Astrocyte of the spinal cord (primary cell): Measurements from ENCODE around the gene CCDC12.
A peak's percentile ranks its signal among the peaks of the same experiment; 100 is the strongest.

Experiments
- DNase-seq: peaks from one replicate; pipeline ENCODE4 v3.0.0; 2011; ENCODE audit warnings: low read depth, low spot score
- H3K4me3 ChIP-seq: 2 replicates; pipeline ENCODE4 v1.5.1; 2011; ENCODE audit warnings: low read depth, mild to moderate bottlenecking, low read length, moderate library complexity
- in situ Hi-C: cut with HindIII; loops from 2 replicates; pipeline ENCODE4 v1.10.0; 2017; ENCODE audit warnings: low sequenced_read_pairs
- TF ChIP-seq, protein P1 (sequence below): IDR thresholded peaks from 2 replicates; pipeline ENCODE4 v1.5.1; 2012; ENCODE audit warnings: low read depth, mild to moderate bottlenecking, low read length, inconsistent platforms

Gene CCDC12

GRCh38 chr3:46903341-46904302, 72.9 kb downstream of the CCDC12 start:
- in situ Hi-C loops: no loop called here
- TF ChIP-seq, protein P1, sequence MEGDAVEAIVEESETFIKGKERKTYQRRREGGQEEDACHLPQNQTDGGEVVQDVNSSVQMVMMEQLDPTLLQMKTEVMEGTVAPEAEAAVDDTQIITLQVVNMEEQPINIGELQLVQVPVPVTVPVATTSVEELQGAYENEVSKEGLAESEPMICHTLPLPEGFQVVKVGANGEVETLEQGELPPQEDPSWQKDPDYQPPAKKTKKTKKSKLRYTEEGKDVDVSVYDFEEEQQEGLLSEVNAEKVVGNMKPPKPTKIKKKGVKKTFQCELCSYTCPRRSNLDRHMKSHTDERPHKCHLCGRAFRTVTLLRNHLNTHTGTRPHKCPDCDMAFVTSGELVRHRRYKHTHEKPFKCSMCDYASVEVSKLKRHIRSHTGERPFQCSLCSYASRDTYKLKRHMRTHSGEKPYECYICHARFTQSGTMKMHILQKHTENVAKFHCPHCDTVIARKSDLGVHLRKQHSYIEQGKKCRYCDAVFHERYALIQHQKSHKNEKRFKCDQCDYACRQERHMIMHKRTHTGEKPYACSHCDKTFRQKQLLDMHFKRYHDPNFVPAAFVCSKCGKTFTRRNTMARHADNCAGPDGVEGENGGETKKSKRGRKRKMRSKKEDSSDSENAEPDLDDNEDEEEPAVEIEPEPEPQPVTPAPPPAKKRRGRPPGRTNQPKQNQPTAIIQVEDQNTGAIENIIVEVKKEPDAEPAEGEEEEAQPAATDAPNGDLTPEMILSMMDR: no peak
- no peak overlapping the region for H3K4me3 ChIP-seq
- DNase-seq: peak; percentile 43

- DNase-seq: no peak
- TF ChIP-seq, protein P1: no peak
- in situ Hi-C loops: no loop called here
- H3K4me3 ChIP-seq: no peak overlapping the region
Measured at GRCh38 chr3:46902188-46902631, 74.3 kb downstream of the CCDC12 start.

DNA sequence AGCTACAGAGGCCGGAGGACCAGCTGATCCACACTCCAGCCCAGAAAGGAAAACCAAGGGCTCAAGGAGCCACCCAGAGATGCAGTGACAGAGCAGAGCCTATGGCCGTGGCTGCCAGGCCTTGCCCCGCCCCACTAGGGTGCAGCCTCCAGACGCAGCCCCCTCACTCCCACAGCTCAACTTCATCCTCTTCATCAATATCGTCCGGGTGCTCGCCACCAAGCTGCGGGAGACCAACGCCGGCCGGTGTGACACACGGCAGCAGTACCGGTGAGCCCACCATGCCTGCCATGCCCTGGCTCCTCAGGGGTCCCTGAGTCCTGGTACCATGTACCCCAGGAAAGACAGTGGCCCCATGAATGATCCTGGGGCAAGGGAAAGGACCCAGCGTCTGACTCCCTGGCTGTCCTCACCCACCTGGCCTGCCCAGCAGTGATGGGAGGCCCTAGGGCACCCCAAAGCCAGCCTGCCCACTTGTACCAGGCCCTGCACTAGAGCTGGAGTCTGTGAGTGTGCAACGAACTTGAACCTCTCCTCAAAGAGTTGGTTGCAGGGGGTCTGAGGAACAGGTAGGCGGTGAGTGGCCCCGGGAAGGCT, 74.9 kb downstream of the CCDC12 start:
- in situ Hi-C loops: no loop called here
- no peak overlapping the region for H3K4me3 ChIP-seq
- no peak for DNase-seq
- TF ChIP-seq, protein P1: no peak

DNA sequence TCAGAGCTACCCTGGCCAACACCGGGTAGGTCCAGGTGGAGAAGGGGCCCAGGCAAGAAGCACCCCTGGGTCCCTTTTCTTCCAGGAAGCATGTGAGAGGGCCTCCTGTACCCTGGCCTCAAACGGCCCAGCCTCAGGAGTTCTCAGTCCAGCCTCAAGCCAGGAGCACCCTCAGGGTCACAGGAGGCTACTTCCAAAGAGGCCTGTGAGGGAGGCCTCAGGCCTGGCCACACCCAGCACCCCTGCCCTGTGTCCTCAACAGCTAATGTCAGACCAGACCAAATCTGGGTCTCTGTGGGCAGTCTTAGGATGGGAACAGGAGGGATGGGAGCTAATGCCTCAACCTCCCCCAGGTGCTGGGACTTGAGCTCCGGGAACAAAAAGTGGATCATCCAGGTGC, 75.5 kb downstream of the CCDC12 start:
- TF ChIP-seq, protein P1: no peak
- in situ Hi-C loops: no loop called here
- no peak overlapping the region for H3K4me3 ChIP-seq
- no peak for DNase-seq

DNA sequence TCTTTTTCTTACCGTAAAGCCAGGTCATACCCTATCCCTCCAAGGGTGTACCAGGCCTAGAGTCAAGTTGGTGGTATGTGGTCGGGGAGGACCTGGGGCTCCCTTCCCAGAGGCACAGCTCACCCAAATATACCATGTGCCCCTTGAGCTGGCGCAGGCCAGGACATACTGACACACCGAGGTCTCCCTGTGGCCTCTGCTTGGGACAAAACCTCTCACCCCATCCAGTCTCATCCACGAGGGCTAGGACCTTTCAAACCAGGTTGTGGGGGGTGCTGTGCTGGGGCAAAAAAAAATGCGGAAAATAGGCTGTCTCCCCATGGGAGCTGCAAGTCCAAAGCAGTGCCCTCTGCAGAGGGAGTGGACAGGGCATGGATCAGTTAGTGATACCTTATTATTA, 76.2 kb downstream of the CCDC12 start:
- in situ Hi-C loops: no loop called here
- no peak overlapping the region for H3K4me3 ChIP-seq
- no peak for DNase-seq
- TF ChIP-seq, protein P1: no peak

- TF ChIP-seq, protein P1: no peak
- DNase-seq: no peak
- in situ Hi-C loops: no loop called here
Measured at GRCh38 chr3:46900007-46900292, 76.6 kb downstream of the CCDC12 start.

More at GRCh38 chr3:46900007-46900292, 76.6 kb downstream of the CCDC12 start:
- H3K4me3 ChIP-seq: no peak overlapping the region
